H9 (cell line): ENCODE measurements around the gene SPRED2. TPM values are rescaled to one million over a fixed set of nuclear protein-coding genes. Genes with fewer than 3 reads are reported as not detected.

Experiments used
- DNase-seq: peaks from one replicate; pipeline ENCODE4 v3.0.0-alpha.2; 2017
- H2AFZ ChIP-seq: one replicate; pipeline ENCODE4 v1.6.1; 2013; ENCODE audit warnings: mild to moderate bottlenecking, low read length, control low read depth, moderate library complexity
- H2AK5ac ChIP-seq: 2 replicates; pipeline ENCODE4 v1.6.1; 2013; ENCODE audit warnings: low read length, control low read depth, mixed read lengths; ENCODE audit not compliant: insufficient read length
- H2BK120ac ChIP-seq: one replicate; pipeline ENCODE4 v1.6.1; 2013; ENCODE audit warnings: low read depth, mild to moderate bottlenecking, low read length, control low read depth, inconsistent platforms; ENCODE audit not compliant: poor library complexity, severe bottlenecking
- H2BK12ac ChIP-seq: 2 replicates; pipeline ENCODE4 v1.6.1; 2013; ENCODE audit warnings: low read length, control low read depth, mixed read lengths, low read depth; ENCODE audit not compliant: insufficient read length
- H2BK15ac ChIP-seq: 2 replicates; pipeline ENCODE4 v1.6.1; 2013; ENCODE audit warnings: low read depth, low read length, control low read depth
- H2BK20ac ChIP-seq: one replicate; pipeline ENCODE4 v1.6.1; 2013; ENCODE audit warnings: low read depth, mild to moderate bottlenecking, low read length, control low read depth, inconsistent platforms; ENCODE audit not compliant: poor library complexity, severe bottlenecking
- H2BK5ac ChIP-seq: 2 replicates; pipeline ENCODE4 v1.6.1; 2013; ENCODE audit warnings: low read length, control low read depth, mixed read lengths; ENCODE audit not compliant: insufficient read length
- H3K14ac ChIP-seq: 2 replicates; pipeline ENCODE4 v1.6.1; 2013; ENCODE audit warnings: low read length, control low read depth; ENCODE audit not compliant: insufficient read depth
- H3K18ac ChIP-seq: 2 replicates; pipeline ENCODE4 v1.6.1; 2013; ENCODE audit warnings: low read depth, mild to moderate bottlenecking, mixed read lengths, low read length, control low read depth; ENCODE audit not compliant: insufficient read length
- H3K23ac ChIP-seq: 2 replicates; pipeline ENCODE4 v1.6.1; 2013; ENCODE audit warnings: low read length, control low read depth, mixed read lengths, low read depth; ENCODE audit not compliant: insufficient read length
- H3K23me2 ChIP-seq: 2 replicates; pipeline ENCODE4 v1.6.1; 2013; ENCODE audit warnings: low read depth, mild to moderate bottlenecking, mixed read lengths, low read length, control low read depth; ENCODE audit not compliant: insufficient read length, poor library complexity, severe bottlenecking
- H3K27ac ChIP-seq: 2 replicates; pipeline ENCODE4 v1.5.1; 2013; ENCODE audit warnings: low read length, control low read depth, mixed read lengths, low read depth; ENCODE audit not compliant: insufficient read length
- H3K27me3 ChIP-seq: 2 replicates; pipeline ENCODE4 v1.6.1; 2013; ENCODE audit warnings: low read length, control low read depth, inconsistent platforms; ENCODE audit not compliant: insufficient read depth
- H3K4ac ChIP-seq: 2 replicates; pipeline ENCODE4 v1.6.1; 2013; ENCODE audit warnings: low read depth, mild to moderate bottlenecking, control low read depth, inconsistent platforms, low read length, moderate library complexity
- H3K4me1 ChIP-seq: 2 replicates; pipeline ENCODE4 v1.6.1; 2013; ENCODE audit warnings: low read length, control low read depth, inconsistent platforms; ENCODE audit not compliant: insufficient read depth
- H3K4me2 ChIP-seq: 2 replicates; pipeline ENCODE4 v1.6.1; 2013; ENCODE audit warnings: low read length, control low read depth, mixed read lengths; ENCODE audit not compliant: insufficient read length, insufficient read depth
- H3K56ac ChIP-seq: 2 replicates; pipeline ENCODE4 v1.6.1; 2013; ENCODE audit warnings: low read depth, mild to moderate bottlenecking, mixed read lengths, low read length, control low read depth; ENCODE audit not compliant: insufficient read length
- H3K79me1 ChIP-seq: 2 replicates; pipeline ENCODE4 v1.6.1; 2013; ENCODE audit warnings: low read depth, mild to moderate bottlenecking, moderate library complexity, low read length, control low read depth, inconsistent platforms; ENCODE audit not compliant: insufficient read depth, poor library complexity, severe bottlenecking
- H3K79me2 ChIP-seq: 2 replicates; pipeline ENCODE4 v1.6.1; 2013; ENCODE audit warnings: low read length, control low read depth, inconsistent platforms; ENCODE audit not compliant: insufficient read depth
- H3K9ac ChIP-seq: 2 replicates; pipeline ENCODE4 v1.6.1; 2013; ENCODE audit warnings: low read length, control low read depth, mixed read lengths; ENCODE audit not compliant: insufficient read length; ENCODE audit errors: extremely low read depth
- H3K9me3 ChIP-seq: one replicate; pipeline ENCODE4 v1.6.1; 2013; ENCODE audit warnings: low read depth, low read length, inconsistent platforms; ENCODE audit not compliant: control insufficient read depth
- H3T11ph ChIP-seq: one replicate; pipeline ENCODE4 v1.6.1; 2013; ENCODE audit warnings: mild to moderate bottlenecking, low read length, control low read depth, inconsistent platforms
- H4K20me1 ChIP-seq: one replicate; pipeline ENCODE4 v1.6.1; 2013; ENCODE audit not compliant: control insufficient read depth, insufficient read length, insufficient read depth
- H4K5ac ChIP-seq: 2 replicates; pipeline ENCODE4 v1.6.1; 2013; ENCODE audit warnings: low read depth, mild to moderate bottlenecking, mixed read lengths, low read length, control low read depth; ENCODE audit not compliant: insufficient read length
- H4K8ac ChIP-seq: replicated peaks from 2 replicates; pipeline ENCODE4 v1.6.1; 2013; ENCODE audit warnings: low read length, control low read depth, mixed read lengths, low read depth; ENCODE audit not compliant: insufficient read length
- H4K91ac ChIP-seq: 2 replicates; pipeline ENCODE4 v1.6.1; 2013; ENCODE audit warnings: low read depth, mild to moderate bottlenecking, moderate library complexity, mixed read lengths, low read length, control low read depth; ENCODE audit not compliant: insufficient read length
- H3K27ac Mint-ChIP-seq, 3 experiments: 2 replicates in 2 of 3; 3 replicates in 1 of 3; pipeline ENCODE4 v1.8.0; 2020 to 2021; ENCODE audit warnings: mixed read lengths in 3 of 3, mild to moderate bottlenecking in 1 of 3, moderate library complexity in 1 of 3
- H3K27me3 Mint-ChIP-seq: 2 replicates; pipeline ENCODE4 v1.8.0; 2021; ENCODE audit warnings: low read depth, mild to moderate bottlenecking, moderate library complexity, mixed read lengths
- H3K36me3 Mint-ChIP-seq, 3 experiments: 2 replicates in 2 of 3; 3 replicates in 1 of 3; pipeline ENCODE4 v1.8.0; 2020 to 2021; ENCODE audit warnings: low read depth in 3 of 3, mixed read lengths in 3 of 3; ENCODE audit not compliant: insufficient read depth in 1 of 3
- H3K4me1 Mint-ChIP-seq, 2 experiments: 2 replicates each; pipeline ENCODE4 v1.8.0; 2020; ENCODE audit warnings: mixed read lengths in 2 of 2
- H3K4me3 Mint-ChIP-seq, 2 experiments: 2 replicates in 1 of 2; 3 replicates in 1 of 2; pipeline ENCODE4 v1.8.0; 2020 to 2021; ENCODE audit warnings: mild to moderate bottlenecking in 2 of 2, mixed read lengths in 2 of 2, moderate library complexity in 1 of 2
- H3K9me3 Mint-ChIP-seq, 2 experiments: 2 replicates in 1 of 2; 3 replicates in 1 of 2; pipeline ENCODE4 v1.8.0; 2020; ENCODE audit warnings: mild to moderate bottlenecking in 2 of 2, mixed read lengths in 2 of 2, moderate library complexity in 1 of 2
- CTCF ChIP-seq: fragments of 200-600 bp; sonication (generic); conservative IDR thresholded peaks from 3 replicates; pipeline ENCODE4 v1.8.0; 2021; ENCODE audit warnings: antibody characterized with exemption, mild to moderate bottlenecking
- WGBS: extraction: QIAGEN DNeasy Blood & Tissue Kit; methylation state at CpG from one replicate; pipeline ENCODE4 v1.1.7; 2013; ENCODE audit warnings: missing lambda C conversion rate, low lambda C conversion rate, mixed read lengths; ENCODE audit not compliant: insufficient read length; ENCODE audit errors: extremely low coverage; 5-methylcytosine and 5-hydroxymethylcytosine counted together
- total RNA-seq: library from RNA; stranded (reverse); gene quantifications from 2 replicates; pipeline ENCODE4 v1.2.1, GENCODE V29; 2021

Gene SPRED2
- total RNA-seq, 1 experiment from 2014 or later: 23.5 TPM

- no peak overlapping the region for H2BK20ac ChIP-seq
- H3K56ac ChIP-seq: no peak overlapping the region
- no peak overlapping the region for H3K27ac ChIP-seq
- H3K36me3 Mint-ChIP-seq: no peaks in the 10 kb centered on the region
- no peak overlapping the region for H3K27ac Mint-ChIP-seq
- peaks cover 6 to 13% of the 10 kb centered on the region in 2 experiments for H3K4me1 Mint-ChIP-seq
- no peak overlapping the region for H2BK12ac ChIP-seq
- H2BK5ac ChIP-seq: no peak overlapping the region
- H2AFZ ChIP-seq: no peak overlapping the region
- H3K27me3 ChIP-seq: no peaks in the 10 kb centered on the region
- no peak overlapping the region for H4K8ac ChIP-seq
- H3K23ac ChIP-seq: no peak overlapping the region
- no peak overlapping the region for H4K5ac ChIP-seq
- H3T11ph ChIP-seq: no peak overlapping the region
- no peak overlapping the region for H3K4ac ChIP-seq
- no peak overlapping the region for H2BK15ac ChIP-seq
- no peaks in the 10 kb centered on the region for H4K20me1 ChIP-seq
- H4K91ac ChIP-seq: no peak overlapping the region
- no peak overlapping the region for H3K14ac ChIP-seq
- H2AK5ac ChIP-seq: no peak overlapping the region
- H3K79me2 ChIP-seq: no peaks in the 10 kb centered on the region
- H3K4me1 ChIP-seq: no peaks in the 10 kb centered on the region
- no peaks in the 10 kb centered on the region for H3K23me2 ChIP-seq
- no peaks in the 10 kb centered on the region for H3K9me3 ChIP-seq
- H3K27me3 Mint-ChIP-seq: peaks cover 69% of the 10 kb centered on the region
- no peak for TF ChIP-seq CTCF
- no CpG with 5 or more reads among the region's 6 CpGs for WGBS
- no peaks in the 10 kb centered on the region for H3K79me1 ChIP-seq
- no peaks in the 10 kb centered on the region for H3K9me3 Mint-ChIP-seq
- H3K4me3 Mint-ChIP-seq: no peak overlapping the region
- H2BK120ac ChIP-seq: no peak overlapping the region
- no peak overlapping the region for H3K9ac ChIP-seq
- no peak for DNase-seq
- no peak overlapping the region for H3K18ac ChIP-seq
- no peak overlapping the region for H3K4me2 ChIP-seq
Observed at GRCh38 chr2:65294136-65294535, 138.3 kb downstream of the SPRED2 start.
